ENCODE results near the gene PDGFRB. TPM values are rescaled to one million over a fixed set of nuclear protein-coding genes. Genes with fewer than 3 reads are reported as not detected.

Gene PDGFRB
- total and polyA plus RNA-seq, 2 of the 8 experiments (the other 6 are each of a cell fraction or from before 2014, with no cell fraction given) = 4.2 to 13.7 TPM

DNA sequence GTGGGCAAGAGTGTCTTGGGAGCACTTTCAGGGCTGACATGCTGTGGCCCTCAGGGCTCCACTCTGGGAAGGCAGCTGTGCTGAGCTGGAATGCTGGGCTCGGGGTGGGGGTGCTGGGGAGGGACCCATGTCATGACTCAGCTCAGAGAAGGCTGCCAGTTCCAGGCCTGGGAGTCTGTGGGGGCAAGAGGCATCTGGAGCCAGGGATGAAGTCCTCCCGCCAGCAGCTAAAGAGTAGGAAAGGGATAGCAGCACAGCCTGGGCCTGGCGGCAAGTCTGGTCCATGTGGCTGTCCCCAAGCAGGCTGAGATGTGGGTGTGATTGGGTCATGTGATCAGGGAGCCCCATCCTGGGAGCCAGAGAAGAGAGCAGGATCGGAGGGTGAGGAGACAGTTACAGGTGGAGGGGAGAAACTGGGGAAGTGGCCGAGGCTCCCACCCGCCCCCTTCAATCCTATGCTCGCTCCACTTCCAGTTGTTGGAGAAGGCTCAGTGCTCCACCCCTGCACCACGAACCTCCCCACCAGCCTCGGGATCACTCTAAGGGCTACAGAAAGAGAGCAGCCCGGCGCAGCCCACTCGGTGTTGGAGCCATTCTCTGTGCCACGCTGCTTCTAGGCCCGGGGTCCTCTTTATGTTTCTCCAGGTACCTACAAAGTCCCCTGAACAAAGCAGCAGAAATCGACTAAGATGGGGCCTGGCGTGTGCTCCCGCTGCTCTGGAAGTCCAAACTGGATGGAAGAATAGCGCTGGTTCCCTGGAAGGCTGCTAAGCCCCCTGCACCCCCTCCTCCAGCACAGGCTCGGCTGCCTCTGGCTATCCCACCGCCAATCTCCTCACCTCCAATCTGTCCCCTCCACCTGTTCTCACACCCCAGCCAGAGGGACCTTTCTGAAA, 12.0 kb downstream of the PDGFRB start:
- TF ChIP-seq POU5F1 (IDR thresholded peaks at IDR 0.05; ENCODE audit: low read depth, low read length) = no peak
- TF ChIP-seq, protein P1, sequence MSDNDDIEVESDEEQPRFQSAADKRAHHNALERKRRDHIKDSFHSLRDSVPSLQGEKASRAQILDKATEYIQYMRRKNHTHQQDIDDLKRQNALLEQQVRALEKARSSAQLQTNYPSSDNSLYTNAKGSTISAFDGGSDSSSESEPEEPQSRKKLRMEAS (IDR thresholded peaks at IDR 0.05) = 0 out of 2 replicates have a peak, but pooled peaks have one; percentile 18
- Histone ChIP-seq H2BK20ac (ENCODE audit: low read length) (peak overlapping the region; percentile 72; the same call in 1 of the 2 replicates), H3K9me3 (ENCODE audit: insufficient read depth in 2 of 2, low read depth in 1 of 2, low read length in 1 of 2) (no peaks in the 10 kb centered on the region), H3K18ac (ENCODE audit: extremely low read depth, low read length) (peak overlapping the region; percentile 51; the same call in 1 of the 2 replicates), H2BK15ac (ENCODE audit: low read length) (peak overlapping the region; percentile 40; the same call in 1 of the 2 replicates), H3K27ac (ENCODE audit: low read depth, low read length) (no peak overlapping the region), H2BK12ac (ENCODE audit: low read depth, low read length) (peak overlapping the region; percentile 71; the same call in 1 of the 2 replicates), H3K4me3 (ENCODE audit: extremely low read depth in 1 of 4, insufficient read depth in 2 of 4, low read depth in 3 of 4, low read length in 4 of 4) (no peak overlapping the region), H3K79me1 (ENCODE audit: low read depth, low read length) (no peaks in the 10 kb centered on the region; the same call in 1 of the 2 replicates), H2AFZ (ENCODE audit: low read length) (no peak overlapping the region), H3K36me3 (ENCODE audit: control insufficient read depth in 2 of 4, insufficient read depth in 4 of 4, low read length in 3 of 4) (no peaks in the 10 kb centered on the region), H3K27me3 (replicated peaks in 1 of 4; ENCODE audit: control insufficient read depth in 3 of 4, extremely low read depth in 1 of 4, insufficient read depth in 3 of 4, low read length in 3 of 4) (no peaks in the 10 kb centered on the region; a peak in 1 of 7 replicates), H2BK120ac (replicated peaks; ENCODE audit: low read depth, low read length) (no peak overlapping the region), H3K23ac (ENCODE audit: insufficient read length) (no peak overlapping the region), H4K20me1 (replicated peaks in 1 of 2; ENCODE audit: control insufficient read depth in 1 of 2, insufficient read depth in 2 of 2, low read length in 2 of 2) (no peaks in the 10 kb centered on the region), H3K9ac (replicated peaks in 1 of 4; ENCODE audit: extremely low read depth in 1 of 4, low read depth in 3 of 4, low read length in 3 of 4) (no peak overlapping the region), H2BK5ac (ENCODE audit: low read depth, low read length) (peak overlapping the region; percentile 31; the same call in 1 of the 2 replicates), H4K91ac (replicated peaks; ENCODE audit: insufficient read length, low read length) (peak overlapping the region; percentile 44), H3K4me2 (ENCODE audit: insufficient read depth in 1 of 2, low read depth in 2 of 2, low read length in 2 of 2) (peak overlapping the region in 1 of 2 experiments; percentile 35; a peak in 1 of 4 replicates), H3K56ac (replicated peaks; ENCODE audit: insufficient read length, low read depth, low read length) (no peak overlapping the region), H3K23me2 (ENCODE audit: low read depth, low read length) (no peaks in the 10 kb centered on the region), H2AK5ac (ENCODE audit: low read depth, low read length) (no peak overlapping the region; the same call in 1 of the 2 replicates), H3K4me1 (replicated peaks in 1 of 4; ENCODE audit: control insufficient read depth in 3 of 4, insufficient read depth in 4 of 4, low read length in 3 of 4) (peaks cover 4 to 23% (median 16%) of the 10 kb centered on the region in 4 experiments), H3K14ac (ENCODE audit: insufficient read length) (no peak overlapping the region), H3K79me2 (ENCODE audit: control insufficient read depth in 1 of 2, insufficient read depth in 2 of 2, low read length in 2 of 2) (no peaks in the 10 kb centered on the region), H4K8ac (ENCODE audit: extremely low read depth, insufficient read depth, low read length) (no peak overlapping the region; the same call in 1 of the 2 replicates), H4K5ac (ENCODE audit: insufficient read length, low read depth, low read length) (no peak overlapping the region), H3K4ac (replicated peaks; ENCODE audit: insufficient read length, low read depth, low read length) (no peak overlapping the region)
- CTCF ChIA-PET (ENCODE audit: partially characterized antibody) = interaction anchor here (0.9 to 13.1 kb wide), 7 partner anchors 11 to 112 kb away, joined by 3 to 188 read pairs (median 5); partner anchors contain the start of gene PDGFRB
- FAIRE-seq (no peak), DNase-seq (ENCODE audit: low read depth in 1 of 2, low spot score in 2 of 2) (no peak)
- POLR2A ChIA-PET (ENCODE audit: partially characterized antibody) = interaction anchor here (1.3 to 1.7 kb wide), 2 partner anchors 12 to 14 kb away, joined by 3 to 6 read pairs; partner anchors contain the start of gene PDGFRB
- 80% methylated on average over 20 of the region's 20 CpGs; no CpG with 5 or more reads in 1 of the 2 experiments for WGBS, 2 experiments (ENCODE audit: extremely low coverage in 1 of 2, insufficient coverage in 1 of 2, insufficient read length in 1 of 2, insufficient replicate concordance in 2 of 2, low coverage in 1 of 2, low lambda C conversion rate in 2 of 2, missing lambda C conversion rate in 1 of 2)

Measured in H1 (cell line).